Activated CD4-positive, alpha-beta T cell treated with anti-CD3 and anti-CD28 coated beads for 36 hours (primary cell): ENCODE results near the gene BTBD2. TPM values are rescaled to one million over a fixed set of nuclear protein-coding genes. Genes with fewer than 3 reads are reported as not detected.

ENCODE experiments used
- ATAC-seq: fragments of 200-7000 bp; cut with Tn5 transposase; one replicate; pipeline ENCODE4 v1.10.0; 2021; ENCODE audit warnings: mild to moderate bottlenecking, moderate library complexity
- CTCF ChIA-PET: fragments of 350-600 bp; sonication (Branson Sonifier 250); formaldehyde crosslinking; loops from one replicate; lab custom pipeline; 2021; ENCODE audit warnings: antibody characterized with exemption; lab: Charles Lee
- POLR2A ChIA-PET: fragments of 350-600 bp; sonication (Branson Sonifier 250); formaldehyde crosslinking; loops from one replicate; lab custom pipeline; 2021; ENCODE audit warnings: antibody characterized with exemption, inconsistent platforms; lab: Charles Lee
- DNase-seq: peaks from one replicate; pipeline ENCODE4 v3.0.0-alpha.2; 2020
- H3K27ac Mint-ChIP-seq: one replicate; pipeline ENCODE4 v1.8.0; 2021; ENCODE audit warnings: mixed read lengths
- H3K27me3 Mint-ChIP-seq: one replicate; pipeline ENCODE4 v1.8.0; 2021; ENCODE audit warnings: mixed read lengths
- H3K36me3 Mint-ChIP-seq: one replicate; pipeline ENCODE4 v1.8.0; 2021; ENCODE audit warnings: low read depth, mixed read lengths
- H3K4me1 Mint-ChIP-seq: one replicate; pipeline ENCODE4 v1.8.0; 2021; ENCODE audit warnings: mixed read lengths
- H3K4me3 Mint-ChIP-seq: one replicate; pipeline ENCODE4 v1.8.0; 2021; ENCODE audit warnings: mild to moderate bottlenecking, moderate library complexity, mixed read lengths
- H3K9me3 Mint-ChIP-seq: one replicate; pipeline ENCODE4 v1.8.0; 2021; ENCODE audit warnings: low read depth, mixed read lengths
- intact Hi-C, 2 experiments: fragments of 100-400 bp; cut with DNase I in 1 of 2; cut with micrococcal nuclease in 1 of 2; formaldehyde crosslinking; loops; one replicate each; pipeline versions ENCODE4 v1.14.2 to v1.15.1; 2022 to 2024; cut with DNase I, micrococcal nuclease
- total RNA-seq, 2 experiments: library from RNA; stranded (reverse); gene quantifications; one replicate each; pipeline ENCODE4 v1.2.3, GENCODE V29; 2021

Gene BTBD2
- total RNA-seq, 2 experiments from 2014 or later = 46.7 to 61.8 TPM

DNA sequence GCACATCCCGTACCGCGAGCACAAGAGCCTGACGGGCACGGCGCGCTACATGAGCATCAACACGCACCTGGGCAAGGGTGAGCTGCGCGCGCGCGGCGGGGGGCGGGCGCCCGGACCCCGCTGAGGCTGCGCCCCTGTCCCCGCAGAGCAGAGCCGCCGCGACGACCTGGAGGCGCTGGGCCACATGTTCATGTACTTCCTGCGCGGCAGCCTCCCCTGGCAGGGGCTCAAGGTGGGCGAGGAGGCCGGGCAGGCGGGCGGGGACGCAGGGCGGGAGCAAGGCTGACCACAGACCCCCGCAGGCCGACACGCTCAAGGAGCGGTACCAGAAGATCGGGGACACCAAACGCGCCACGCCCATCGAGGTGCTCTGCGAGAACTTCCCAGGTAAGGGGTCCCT lies 36.5 kb downstream of the BTBD2 start:
- H3K4me1 Mint-ChIP-seq = no peaks in the 10 kb centered on the region
- H3K36me3 Mint-ChIP-seq = peaks cover 20% of the 10 kb centered on the region
- H3K27ac Mint-ChIP-seq = no peak overlapping the region
- intact Hi-C loops = no loop called here
- no peaks in the 10 kb centered on the region for H3K27me3 Mint-ChIP-seq
- ChIA-PET POLR2A (no interaction called here), CTCF (no interaction called here)
- ATAC-seq (no peak), DNase-seq (no peak)
- H3K4me3 Mint-ChIP-seq = no peak overlapping the region
- no peaks in the 10 kb centered on the region for H3K9me3 Mint-ChIP-seq

DNA sequence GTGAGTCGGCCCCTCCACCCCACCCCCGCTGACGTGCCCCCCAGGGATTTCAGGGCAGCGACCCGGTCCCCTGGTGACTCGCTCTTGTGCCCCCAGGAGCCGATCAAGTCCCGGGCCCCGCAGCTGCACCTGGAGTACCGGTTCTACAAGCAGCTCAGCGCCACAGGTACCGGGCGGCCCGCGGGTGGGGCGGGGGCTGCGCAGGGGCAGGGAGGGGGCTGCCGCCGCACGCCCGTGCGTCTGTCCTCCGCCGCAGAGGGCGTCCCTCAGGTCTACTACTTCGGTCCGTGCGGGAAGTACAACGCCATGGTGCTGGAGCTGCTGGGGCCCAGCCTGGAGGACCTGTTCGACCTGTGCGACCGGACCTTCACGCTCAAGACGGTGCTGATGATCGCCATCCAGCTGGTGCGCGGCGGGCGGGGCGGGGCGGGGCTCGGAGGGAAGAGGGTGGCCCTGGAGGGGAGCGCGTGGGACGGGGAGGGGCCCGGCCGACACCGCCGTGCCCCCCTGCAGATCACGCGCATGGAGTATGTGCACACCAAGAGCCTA lies 37.1 kb downstream of the BTBD2 start:
- DNase-seq (no peak), ATAC-seq (no peak)
- H3K9me3 Mint-ChIP-seq = no peaks in the 10 kb centered on the region
- ChIA-PET POLR2A (no interaction called here), CTCF (no interaction called here)
- H3K27me3 Mint-ChIP-seq = no peaks in the 10 kb centered on the region
- H3K4me1 Mint-ChIP-seq = peaks cover 2% of the 10 kb centered on the region
- H3K27ac Mint-ChIP-seq = no peak overlapping the region
- no peak overlapping the region for H3K4me3 Mint-ChIP-seq
- H3K36me3 Mint-ChIP-seq = peaks cover 18% of the 10 kb centered on the region
- intact Hi-C loops = no loop called here

GRCh38 chr19:1977120-1977519 lies 38.4 kb downstream of the BTBD2 start:
- H3K27ac Mint-ChIP-seq = no peak overlapping the region
- H3K36me3 Mint-ChIP-seq = peaks cover 14% of the 10 kb centered on the region
- no peaks in the 10 kb centered on the region for H3K27me3 Mint-ChIP-seq
- ATAC-seq (no peak), DNase-seq (no peak)
- H3K9me3 Mint-ChIP-seq = no peaks in the 10 kb centered on the region
- ChIA-PET CTCF (no interaction called here), POLR2A (interaction anchor here (0.6 kb wide), 1 partner anchor 271 kb away, joined by 3 read pairs; no protein-coding TSS in a partner anchor)
- H3K4me3 Mint-ChIP-seq = no peak overlapping the region
- intact Hi-C loops = no loop called here
- H3K4me1 Mint-ChIP-seq = peaks cover 3% of the 10 kb centered on the region

DNA sequence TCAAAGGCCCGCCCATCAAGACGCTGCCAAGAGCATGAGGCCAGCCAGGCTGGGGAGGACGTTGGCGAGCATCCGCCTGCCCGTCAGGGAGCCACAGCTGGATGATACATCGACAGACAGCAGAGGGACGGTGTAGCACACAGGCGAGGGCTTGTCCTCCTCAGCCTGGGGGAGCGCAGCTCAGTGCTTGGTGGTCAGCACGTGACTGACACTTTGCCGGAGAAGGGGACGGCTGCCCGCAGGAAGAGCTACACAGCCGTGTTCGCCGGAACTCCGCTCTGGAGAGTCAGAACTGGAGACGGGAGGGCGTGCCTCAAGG lies 40.4 kb downstream of the BTBD2 start:
- H3K4me1 Mint-ChIP-seq = peaks cover 3% of the 10 kb centered on the region
- H3K36me3 Mint-ChIP-seq = peaks cover 6% of the 10 kb centered on the region
- POLR2A ChIA-PET = no interaction called here
- H3K27ac Mint-ChIP-seq = no peak overlapping the region
- intact Hi-C loops = no loop called here
- ATAC-seq (no peak), DNase-seq (no peak)
- H3K9me3 Mint-ChIP-seq = no peaks in the 10 kb centered on the region
- no peaks in the 10 kb centered on the region for H3K27me3 Mint-ChIP-seq
- H3K4me3 Mint-ChIP-seq = no peak overlapping the region
- CTCF ChIA-PET = interaction anchor here (0.6 kb wide), 1 partner anchor 386 kb away, joined by 3 read pairs; no protein-coding TSS in a partner anchor

DNA sequence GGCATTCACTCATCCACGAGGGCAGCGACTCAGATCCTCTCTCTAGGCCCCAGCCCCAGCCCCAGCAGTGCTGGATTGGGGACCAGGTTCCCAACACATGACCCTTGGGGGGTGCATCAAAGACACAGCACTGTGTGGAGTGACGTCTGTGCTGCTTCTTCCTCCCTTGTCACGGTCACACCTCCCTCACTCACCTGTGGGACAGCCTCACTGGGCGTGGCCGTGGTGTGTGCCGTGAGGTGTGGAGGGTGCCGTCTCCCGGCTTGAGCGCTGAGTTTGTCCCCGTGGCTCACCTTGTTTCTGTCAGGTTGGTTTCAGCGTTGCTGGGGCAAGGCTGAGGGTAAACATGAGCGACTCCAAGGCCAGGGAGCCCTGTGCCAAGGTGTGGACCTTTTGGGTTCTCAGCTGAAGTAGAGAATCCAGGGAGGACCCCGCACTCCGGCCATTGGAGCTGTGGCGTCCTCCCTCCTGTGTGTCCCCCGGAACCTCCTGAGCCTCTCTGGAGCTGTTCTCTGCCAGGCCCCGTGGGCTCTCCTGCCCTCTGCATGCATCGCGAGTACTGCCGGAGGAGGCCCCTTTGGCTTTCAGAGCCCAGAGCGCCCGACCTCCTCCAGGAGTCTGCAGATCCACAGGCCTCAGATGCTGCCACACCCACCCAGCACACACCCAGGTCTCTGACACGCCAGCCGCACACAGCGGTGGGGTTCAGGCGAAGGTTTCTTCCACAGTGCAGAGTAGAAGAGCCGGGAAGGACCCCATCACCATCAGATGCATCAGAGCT lies 40.9 kb downstream of the BTBD2 start:
- Mint-ChIP-seq H3K9me3 (no peaks in the 10 kb centered on the region), H3K27me3 (no peaks in the 10 kb centered on the region), H3K4me1 (peaks cover 3% of the 10 kb centered on the region), H3K4me3 (no peak overlapping the region), H3K36me3 (peaks cover 7% of the 10 kb centered on the region), H3K27ac (no peak overlapping the region)
- POLR2A ChIA-PET = no interaction called here
- CTCF ChIA-PET = no interaction called here
- DNase-seq (no peak), ATAC-seq (no peak)
- intact Hi-C loops = no loop called here

GRCh38 chr19:1970806-1971502 lies 44.6 kb downstream of the BTBD2 start:
- H3K9me3 Mint-ChIP-seq = no peaks in the 10 kb centered on the region
- POLR2A ChIA-PET = interaction anchor here (0.6 kb wide), 2 partner anchors 38 to 425 kb away, joined by 3 read pairs; no protein-coding TSS in a partner anchor
- peaks cover 14% of the 10 kb centered on the region for H3K4me1 Mint-ChIP-seq
- DNase-seq = no peak
- H3K27me3 Mint-ChIP-seq = no peaks in the 10 kb centered on the region
- H3K4me3 Mint-ChIP-seq = no peak overlapping the region
- peaks cover 10% of the 10 kb centered on the region for H3K36me3 Mint-ChIP-seq
- no peak overlapping the region for H3K27ac Mint-ChIP-seq
- ATAC-seq = no peak
- intact Hi-C loops = no loop called here
- CTCF ChIA-PET = no interaction called here

- ATAC-seq = no peak
- intact Hi-C loops = no loop called here
- H3K9me3 Mint-ChIP-seq = no peaks in the 10 kb centered on the region
- H3K4me3 Mint-ChIP-seq = no peak overlapping the region
- no peak for DNase-seq
- H3K27me3 Mint-ChIP-seq = no peaks in the 10 kb centered on the region
- ChIA-PET CTCF (no interaction called here), POLR2A (interaction anchor here (0.5 to 0.6 kb wide), 2 partner anchors 22 to 425 kb away, joined by 3 read pairs; no protein-coding TSS in a partner anchor)
- H3K4me1 Mint-ChIP-seq = peaks cover 16% of the 10 kb centered on the region
- H3K36me3 Mint-ChIP-seq = peaks cover 6% of the 10 kb centered on the region
- H3K27ac Mint-ChIP-seq = no peak overlapping the region
These were observed 45.3 kb downstream of the BTBD2 start for GRCh38 chr19:1970003-1970805.

DNA sequence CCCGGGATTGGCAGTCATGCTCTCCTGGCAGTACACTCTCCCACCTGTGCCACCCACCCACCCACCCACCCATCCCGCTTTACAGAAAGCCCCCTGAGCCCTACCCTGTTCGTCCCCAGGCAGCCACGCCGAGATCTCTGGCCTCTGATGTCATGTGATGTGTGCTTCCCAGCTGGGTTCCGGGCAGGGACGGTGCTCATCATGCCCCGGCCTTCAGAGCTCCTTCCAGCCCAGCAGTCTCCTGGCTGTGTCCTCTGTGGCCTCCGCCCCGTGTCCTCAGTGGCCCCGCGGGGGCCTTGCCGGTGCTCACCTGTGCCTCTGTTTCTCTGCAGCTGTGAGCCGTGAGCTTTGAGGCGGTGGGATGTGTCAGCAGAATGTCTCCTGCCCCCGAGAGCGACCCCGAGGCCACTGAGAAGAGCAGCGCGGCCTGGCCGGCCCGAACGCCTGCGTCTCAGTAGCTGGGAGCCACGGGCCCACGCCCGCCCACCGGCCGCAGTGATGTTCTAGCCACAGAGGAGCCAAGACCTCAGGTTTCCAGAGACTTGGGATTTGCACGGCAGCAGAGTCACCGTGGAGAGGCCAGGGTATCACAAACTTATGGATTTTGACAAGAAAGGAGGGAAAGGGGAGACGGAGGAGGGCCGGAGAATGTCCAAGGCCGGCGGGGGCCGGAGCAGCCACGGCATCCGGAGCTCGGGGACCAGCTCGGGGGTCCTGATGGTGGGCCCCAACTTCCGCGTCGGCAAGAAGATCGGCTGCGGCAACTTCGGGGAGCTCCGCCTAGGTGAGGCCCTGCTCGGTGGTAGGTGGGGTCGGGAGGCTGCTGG lies 46.1 kb downstream of the BTBD2 start:
- Mint-ChIP-seq H3K9me3 (no peaks in the 10 kb centered on the region), H3K4me3 (no peak overlapping the region), H3K27ac (no peak overlapping the region), H3K36me3 (peaks cover 4% of the 10 kb centered on the region), H3K4me1 (peaks cover 16% of the 10 kb centered on the region), H3K27me3 (no peaks in the 10 kb centered on the region)
- ATAC-seq (no peak), DNase-seq (no peak)
- intact Hi-C loops = no loop called here
- ChIA-PET POLR2A (interaction anchor here (0.5 kb wide), 1 partner anchor 23 kb away, joined by 3 read pairs; no protein-coding TSS in a partner anchor), CTCF (no interaction called here)

- no peak for DNase-seq
- ChIA-PET POLR2A (no interaction called here), CTCF (no interaction called here)
- H3K9me3 Mint-ChIP-seq = no peaks in the 10 kb centered on the region
- no peaks in the 10 kb centered on the region for H3K27me3 Mint-ChIP-seq
- H3K36me3 Mint-ChIP-seq = peaks cover 4% of the 10 kb centered on the region
- H3K4me3 Mint-ChIP-seq = no peak overlapping the region
- intact Hi-C loops = no loop called here
- peaks cover 15% of the 10 kb centered on the region for H3K4me1 Mint-ChIP-seq
- no peak overlapping the region for H3K27ac Mint-ChIP-seq
- ATAC-seq = no peak
These were observed 47.0 kb downstream of the BTBD2 start for GRCh38 chr19:1968279-1969175.

DNA sequence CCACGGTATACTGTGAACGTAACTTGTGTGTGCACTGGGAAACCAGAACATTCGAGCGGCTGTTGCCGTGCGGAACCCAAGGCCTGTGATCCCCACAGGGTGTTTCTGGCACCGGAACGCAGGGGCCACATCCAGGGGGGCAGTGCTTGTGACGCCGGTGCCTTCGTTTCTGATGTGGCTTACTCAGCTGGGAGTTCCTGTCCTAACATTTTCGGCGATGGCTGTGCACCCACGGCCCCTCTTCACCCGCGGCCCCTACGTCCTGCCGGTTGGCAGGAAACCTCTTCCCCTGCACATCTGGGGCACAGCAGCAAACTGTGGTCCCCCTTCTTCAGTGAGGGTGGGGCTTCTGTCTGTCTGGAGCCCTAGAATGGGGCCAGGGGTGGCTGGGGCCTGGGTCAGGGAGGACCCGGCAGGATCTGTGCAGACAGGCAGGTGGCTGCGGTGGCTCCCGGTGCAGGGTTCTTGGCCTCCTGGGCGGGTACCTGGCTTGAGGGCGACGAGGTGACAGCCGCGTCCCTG lies 48.4 kb downstream of the BTBD2 start:
- CTCF ChIA-PET = no interaction called here
- Mint-ChIP-seq H3K4me1 (peaks cover 13% of the 10 kb centered on the region), H3K4me3 (no peak overlapping the region), H3K27ac (peak overlapping the region; percentile 19), H3K27me3 (no peaks in the 10 kb centered on the region), H3K9me3 (no peaks in the 10 kb centered on the region), H3K36me3 (peaks cover 4% of the 10 kb centered on the region)
- POLR2A ChIA-PET = no interaction called here
- DNase-seq = peak; percentile 45
- peak; percentile 55 for ATAC-seq
- intact Hi-C loops = no loop called here
